CD4-positive, alpha-beta T cell (primary cell): ENCODE results near the gene STRAP. TPM values are rescaled to one million over a fixed set of nuclear protein-coding genes. Genes with fewer than 3 reads are reported as not detected.
A peak's percentile ranks its signal among the peaks of the same experiment; 100 is the strongest.

Source experiments
- ATAC-seq: fragments of 200-7000 bp; cut with Tn5 transposase; one replicate; pipeline ENCODE4 v1.10.0; 2022; ENCODE audit warnings: mild to moderate bottlenecking; ENCODE audit not compliant: poor library complexity
- CTCF ChIA-PET: fragments of 350-600 bp; sonication (Branson Sonifier 250); formaldehyde crosslinking; loops from one replicate; lab custom pipeline; 2021; ENCODE audit warnings: antibody characterized with exemption, inconsistent platforms; lab: Charles Lee
- POLR2A ChIA-PET: fragments of 350-600 bp; sonication (Branson Sonifier 250); formaldehyde crosslinking; loops from one replicate; lab custom pipeline; 2021; ENCODE audit warnings: antibody characterized with exemption, inconsistent platforms; lab: Charles Lee
- DNase-seq, 14 experiments: peaks; one replicate each; pipeline ENCODE4 v3.0.0-alpha.2; 2013 to 2020; ENCODE audit warnings: mixed read lengths in 2 of 14
- H3K27ac ChIP-seq, 2 donors: one replicate each; pipeline versions ENCODE4 v1.5.1 to v1.7.0; 2013; ENCODE audit warnings: low read length in 2 of 2, low read depth in 1 of 2, mild to moderate bottlenecking in 1 of 2
- H3K27me3 ChIP-seq, 2 experiments: 1 replicate in 1 of 2; 2 replicates in 1 of 2; pipeline versions ENCODE4 v1.6.1 to v1.7.0; 2013; ENCODE audit warnings: low read length in 2 of 2, control low read depth in 1 of 2, mild to moderate bottlenecking in 1 of 2, moderate library complexity in 1 of 2; ENCODE audit not compliant: insufficient read depth in 2 of 2, control insufficient read depth in 1 of 2
- H3K36me3 ChIP-seq: one replicate; pipeline ENCODE4 v1.6.1; 2013; ENCODE audit warnings: low read length, control low read depth; ENCODE audit not compliant: insufficient read depth
- H3K4me1 ChIP-seq: one replicate; pipeline ENCODE4 v1.6.1; 2013; ENCODE audit warnings: low read length, control low read depth; ENCODE audit not compliant: insufficient read depth
- H3K4me3 ChIP-seq: one replicate; pipeline ENCODE4 v1.5.1; 2013; ENCODE audit warnings: mild to moderate bottlenecking, low read length, moderate library complexity
- H3K9me3 ChIP-seq, 2 experiments: 1 replicate in 1 of 2; 2 replicates in 1 of 2; pipeline versions ENCODE4 v1.6.1 to v1.7.0; 2013; ENCODE audit warnings: low read length in 2 of 2, mild to moderate bottlenecking in 2 of 2, control low read depth in 1 of 2, moderate library complexity in 1 of 2; ENCODE audit not compliant: control insufficient read depth in 1 of 2, insufficient read depth in 1 of 2
- H3K27ac Mint-ChIP-seq: one replicate; pipeline ENCODE4 v1.8.0; 2020; ENCODE audit warnings: mixed read lengths
- H3K27me3 Mint-ChIP-seq: one replicate; pipeline ENCODE4 v1.8.0; 2021; ENCODE audit warnings: mixed read lengths
- H3K36me3 Mint-ChIP-seq: one replicate; pipeline ENCODE4 v1.8.0; 2021; ENCODE audit warnings: low read depth, mixed read lengths
- H3K4me1 Mint-ChIP-seq: one replicate; pipeline ENCODE4 v1.8.0; 2021; ENCODE audit warnings: low read depth, mixed read lengths
- H3K4me3 Mint-ChIP-seq: one replicate; pipeline ENCODE4 v1.8.0; 2020; ENCODE audit warnings: mild to moderate bottlenecking, mixed read lengths
- H3K9me3 Mint-ChIP-seq: one replicate; pipeline ENCODE4 v1.8.0; 2020; ENCODE audit warnings: mixed read lengths
- intact Hi-C, 2 experiments: fragments of 100-400 bp; cut with DNase I in 1 of 2; cut with micrococcal nuclease in 1 of 2; formaldehyde crosslinking; loops; one replicate each; pipeline versions ENCODE4 v1.15.1 to v1.9.0; 2023 to 2025; cut with DNase I, micrococcal nuclease
- total RNA-seq, 174 experiments: library from RNA in 2 of 174; stranded (reverse) in 2 of 174; gene quantifications; one replicate each; pipeline ENCODE4 v1.2.3 and lab custom pipeline; 2021 to 2026
- TF ChIP-seq, protein P1 (sequence below): fragments of 200-600 bp; IDR thresholded peaks from one replicate; pipeline ENCODE4 v1.8.0; 2022; ENCODE audit warnings: antibody characterized with exemption, mild to moderate bottlenecking

Gene STRAP
- total RNA-seq, 2 experiments from 2014 or later = 138 to 140 TPM

DNA sequence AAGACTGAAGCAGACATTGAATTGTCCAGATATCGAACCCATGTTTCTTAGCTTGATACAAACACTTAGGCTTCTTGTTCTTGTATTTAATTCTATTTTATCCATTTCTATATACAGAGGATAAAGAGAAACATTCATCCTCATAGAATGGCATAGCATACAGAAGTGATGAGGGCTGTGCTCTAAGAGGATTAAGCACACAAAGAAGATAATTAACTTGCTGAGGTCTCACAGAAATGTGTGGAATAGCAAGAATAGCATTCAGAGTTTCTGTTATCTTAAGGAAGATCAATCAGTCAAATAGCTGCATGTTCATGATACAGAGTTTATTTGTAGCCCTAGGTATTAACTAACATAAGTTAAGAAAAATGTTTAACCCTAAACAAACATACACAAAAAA lies 27.3 kb upstream of the STRAP start:
- Mint-ChIP-seq H3K9me3 (no peaks in the 10 kb centered on the region), H3K4me3 (no peak overlapping the region), H3K27me3 (peaks cover 27% of the 10 kb centered on the region), H3K36me3 (no peaks in the 10 kb centered on the region), H3K27ac (no peak overlapping the region), H3K4me1 (no peaks in the 10 kb centered on the region)
- Histone ChIP-seq H3K27ac (no peak overlapping the region), H3K9me3 (no peaks in the 10 kb centered on the region), H3K4me1 (no peaks in the 10 kb centered on the region), H3K36me3 (no peaks in the 10 kb centered on the region), H3K27me3 (no peaks in the 10 kb centered on the region), H3K4me3 (no peak overlapping the region)
- intact Hi-C loops = loop anchor here (2.0 to 10.0 kb wide), 4 partner anchors 83 to 1130 kb away; no protein-coding TSS in a partner anchor
- DNase-seq (no peak), ATAC-seq (no peak)
- TF ChIP-seq, protein P1, sequence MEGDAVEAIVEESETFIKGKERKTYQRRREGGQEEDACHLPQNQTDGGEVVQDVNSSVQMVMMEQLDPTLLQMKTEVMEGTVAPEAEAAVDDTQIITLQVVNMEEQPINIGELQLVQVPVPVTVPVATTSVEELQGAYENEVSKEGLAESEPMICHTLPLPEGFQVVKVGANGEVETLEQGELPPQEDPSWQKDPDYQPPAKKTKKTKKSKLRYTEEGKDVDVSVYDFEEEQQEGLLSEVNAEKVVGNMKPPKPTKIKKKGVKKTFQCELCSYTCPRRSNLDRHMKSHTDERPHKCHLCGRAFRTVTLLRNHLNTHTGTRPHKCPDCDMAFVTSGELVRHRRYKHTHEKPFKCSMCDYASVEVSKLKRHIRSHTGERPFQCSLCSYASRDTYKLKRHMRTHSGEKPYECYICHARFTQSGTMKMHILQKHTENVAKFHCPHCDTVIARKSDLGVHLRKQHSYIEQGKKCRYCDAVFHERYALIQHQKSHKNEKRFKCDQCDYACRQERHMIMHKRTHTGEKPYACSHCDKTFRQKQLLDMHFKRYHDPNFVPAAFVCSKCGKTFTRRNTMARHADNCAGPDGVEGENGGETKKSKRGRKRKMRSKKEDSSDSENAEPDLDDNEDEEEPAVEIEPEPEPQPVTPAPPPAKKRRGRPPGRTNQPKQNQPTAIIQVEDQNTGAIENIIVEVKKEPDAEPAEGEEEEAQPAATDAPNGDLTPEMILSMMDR = no peak
- ChIA-PET POLR2A (no interaction called here), CTCF (interaction anchor here (1.0 kb wide), 1 partner anchor 271 kb away, joined by 3 read pairs; no protein-coding TSS in a partner anchor)

DNA sequence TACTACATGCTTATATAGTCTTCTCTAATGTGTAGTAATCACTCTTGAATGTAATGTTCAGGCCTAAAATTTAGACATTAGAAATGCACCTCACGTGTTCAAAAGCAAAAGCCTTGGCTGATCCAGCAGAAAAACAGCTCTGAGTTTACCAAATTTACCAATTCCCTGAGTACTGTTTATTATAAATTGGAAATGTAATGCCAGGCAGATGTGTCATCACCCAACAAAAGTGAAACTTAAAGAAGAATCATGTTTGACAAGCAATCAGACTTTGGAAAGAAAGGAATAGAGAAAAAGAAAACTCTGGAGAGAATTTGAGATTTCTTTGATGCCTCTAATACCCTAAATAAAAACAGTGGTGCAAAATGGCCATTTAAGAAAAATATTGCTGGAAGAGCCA lies 26.5 kb upstream of the STRAP start:
- Histone ChIP-seq H3K27ac (no peak overlapping the region), H3K36me3 (no peaks in the 10 kb centered on the region), H3K27me3 (no peaks in the 10 kb centered on the region), H3K4me3 (no peak overlapping the region), H3K9me3 (no peaks in the 10 kb centered on the region), H3K4me1 (no peaks in the 10 kb centered on the region)
- no peak overlapping the region for H3K27ac Mint-ChIP-seq
- H3K36me3 Mint-ChIP-seq = no peaks in the 10 kb centered on the region
- intact Hi-C loops = loop anchor here (1.0 to 10.0 kb wide), 8 partner anchors 83 to 1131 kb away; no protein-coding TSS in a partner anchor
- TF ChIP-seq, protein P1 = no peak
- CTCF ChIA-PET = interaction anchor here (0.8 to 1.0 kb wide), 2 partner anchors 265 to 272 kb away, joined by 3 read pairs; no protein-coding TSS in a partner anchor
- peaks cover 28% of the 10 kb centered on the region for H3K27me3 Mint-ChIP-seq
- H3K4me1 Mint-ChIP-seq = no peaks in the 10 kb centered on the region
- no peaks in the 10 kb centered on the region for H3K9me3 Mint-ChIP-seq
- DNase-seq (no peak), ATAC-seq (no peak)
- POLR2A ChIA-PET = interaction anchor here (0.9 kb wide), 1 partner anchor 266 kb away, joined by 4 read pairs; no protein-coding TSS in a partner anchor
- H3K4me3 Mint-ChIP-seq = no peak overlapping the region

DNA sequence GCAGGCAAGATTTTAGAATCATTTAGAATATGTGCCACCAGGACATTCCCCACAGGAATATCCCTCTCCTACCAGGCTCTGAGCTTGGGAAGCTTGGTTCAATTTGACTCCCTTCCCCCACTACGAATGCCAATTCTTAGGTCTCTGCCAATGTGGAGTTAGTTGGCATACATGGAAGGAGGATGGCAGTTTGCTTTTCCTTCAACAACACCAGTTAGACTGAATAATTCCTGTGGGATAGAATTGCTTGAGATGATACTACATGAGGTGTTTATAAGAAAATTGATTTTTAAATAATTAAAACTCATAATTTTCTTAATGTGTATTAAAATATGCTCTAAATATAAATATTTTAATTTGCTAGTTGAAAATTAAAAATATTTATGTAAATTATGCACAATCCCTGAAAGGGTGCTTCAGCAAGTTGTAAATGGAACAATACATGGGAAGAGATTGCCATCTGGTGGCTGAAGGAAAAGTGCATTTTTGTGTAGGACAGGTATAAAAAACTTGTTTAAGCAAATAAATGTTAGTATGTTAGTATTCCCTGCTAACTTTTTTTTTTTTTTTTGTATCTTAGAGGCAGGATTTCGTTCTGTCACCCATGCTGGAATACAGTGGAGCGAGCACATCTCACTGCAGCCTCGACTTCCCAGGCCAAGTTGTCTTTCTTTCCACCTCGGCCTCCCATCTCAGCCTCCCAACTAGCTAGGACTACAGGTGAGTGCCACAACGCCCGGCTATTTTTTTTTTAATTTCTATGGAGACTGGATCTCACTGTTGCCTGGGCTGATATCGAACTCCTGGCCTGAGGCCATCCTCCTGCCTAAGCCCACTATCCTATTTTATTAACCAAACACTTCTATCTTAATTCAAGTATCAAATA lies 25.8 kb upstream of the STRAP start:
- DNase-seq (peak in 10 of 14 experiments; percentile 19 to 80 (median 40)), ATAC-seq (peak; percentile 61)
- ChIA-PET CTCF (interaction anchor here (0.7 to 1.0 kb wide), 4 partner anchors 10 to 321 kb away, joined by 3 to 5 read pairs (median 4); no protein-coding TSS in a partner anchor), POLR2A (interaction anchor here (0.7 to 0.9 kb wide), 2 partner anchors 17 to 266 kb away, joined by 4 read pairs; no protein-coding TSS in a partner anchor)
- H3K36me3 Mint-ChIP-seq = no peaks in the 10 kb centered on the region
- Histone ChIP-seq H3K27me3 (no peaks in the 10 kb centered on the region), H3K9me3 (no peaks in the 10 kb centered on the region), H3K27ac (no peak overlapping the region), H3K4me3 (no peak overlapping the region), H3K36me3 (no peaks in the 10 kb centered on the region), H3K4me1 (no peaks in the 10 kb centered on the region)
- H3K4me3 Mint-ChIP-seq = no peak overlapping the region
- no peaks in the 10 kb centered on the region for H3K9me3 Mint-ChIP-seq
- H3K4me1 Mint-ChIP-seq = no peaks in the 10 kb centered on the region
- peaks cover 28% of the 10 kb centered on the region for H3K27me3 Mint-ChIP-seq
- intact Hi-C loops = loop anchor here (1.0 to 10.0 kb wide), 7 partner anchors 84 to 1132 kb away; no protein-coding TSS in a partner anchor
- no peak overlapping the region for H3K27ac Mint-ChIP-seq
- TF ChIP-seq, protein P1 = peak; percentile 79
